HK-2 (cell line): Measurements from ENCODE around the gene TFDP1.
"Not testable (repeated sequence)": the region's sequence is repeated elsewhere in the genome, so short reads cannot be mapped to it uniquely, and the experiment has no call there.

Experiments
- DNase-seq: peaks from one replicate; pipeline ENCODE4 v3.0.0-alpha.2; 2018; ENCODE audit not compliant: unreplicated experiment

Gene TFDP1

GRCh38 chr13:113567681-113568080, 16.9 kb upstream of the TFDP1 start:
- no peak for DNase-seq

- DNase-seq: no peak
Observed at GRCh38 chr13:113573065-113573464, 11.5 kb upstream of the TFDP1 start.

DNA sequence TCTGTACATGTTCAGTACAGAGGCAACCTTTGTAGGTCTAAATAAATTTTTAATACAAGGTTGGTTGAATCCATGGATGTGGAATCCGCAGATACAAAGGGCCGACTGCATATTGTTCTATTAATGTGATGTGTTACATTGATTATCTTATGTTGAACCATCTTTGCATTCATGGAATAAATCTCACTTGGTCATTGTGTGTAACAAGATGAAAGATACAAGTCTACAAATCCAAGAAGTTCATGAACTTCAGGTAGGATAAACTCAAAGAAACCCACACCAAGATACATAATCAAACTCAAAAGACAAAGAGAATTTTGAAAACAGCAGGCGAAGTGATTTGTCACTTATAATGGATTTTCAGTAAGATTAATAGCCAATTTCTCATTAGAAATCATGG, 8.0 kb upstream of the TFDP1 start:
- DNase-seq: no peak

DNA sequence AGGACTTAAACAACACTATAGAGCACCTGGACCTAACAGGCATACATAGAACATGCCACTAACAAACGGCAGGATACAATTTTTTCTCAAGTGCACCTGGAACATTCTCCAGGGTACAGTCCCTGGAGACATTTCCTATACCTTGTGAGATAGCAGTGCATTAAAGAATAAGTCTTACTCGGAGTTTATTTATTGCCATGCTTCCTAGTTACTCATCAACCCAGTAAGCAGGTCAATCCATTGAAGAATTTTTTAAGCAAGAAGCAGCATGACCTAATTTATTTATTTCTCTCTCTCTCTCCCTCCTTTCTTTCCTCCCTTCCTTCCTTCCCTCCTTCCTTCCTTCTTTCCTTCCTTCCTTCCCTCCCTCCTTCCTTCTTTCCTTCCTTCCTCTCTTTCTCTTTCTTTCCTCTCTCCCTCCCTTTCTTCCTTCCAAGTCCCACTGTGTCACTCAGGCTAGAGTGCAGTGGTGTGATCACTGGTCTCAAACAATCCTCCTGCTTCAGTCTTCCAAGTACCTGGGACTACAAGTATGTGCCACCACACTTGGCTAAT, 6.6 kb upstream of the TFDP1 start:
- DNase-seq: no peak

- no peak for DNase-seq
Observed at GRCh38 chr13:113579686-113580085, 4.9 kb upstream of the TFDP1 start.

DNA sequence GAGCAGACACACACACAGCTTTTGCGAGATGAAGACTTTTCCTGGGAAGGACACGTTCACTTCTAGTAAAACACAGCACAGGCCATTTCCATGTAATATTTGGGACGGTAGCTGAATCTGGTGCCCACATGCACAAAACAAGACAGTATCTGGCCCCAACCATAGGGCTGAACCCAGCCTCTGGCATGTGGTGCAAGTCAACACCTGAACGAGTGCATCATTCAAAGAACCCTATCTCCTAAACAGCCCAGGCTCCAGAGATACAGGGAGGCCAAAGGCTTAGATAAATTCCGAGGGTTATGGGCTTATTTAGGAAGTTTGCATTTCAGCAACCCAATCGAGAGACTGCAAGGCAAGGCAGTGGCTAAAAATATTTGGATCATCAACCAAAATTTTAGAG, 2.7 kb upstream of the TFDP1 start:
- no peak for DNase-seq

DNA sequence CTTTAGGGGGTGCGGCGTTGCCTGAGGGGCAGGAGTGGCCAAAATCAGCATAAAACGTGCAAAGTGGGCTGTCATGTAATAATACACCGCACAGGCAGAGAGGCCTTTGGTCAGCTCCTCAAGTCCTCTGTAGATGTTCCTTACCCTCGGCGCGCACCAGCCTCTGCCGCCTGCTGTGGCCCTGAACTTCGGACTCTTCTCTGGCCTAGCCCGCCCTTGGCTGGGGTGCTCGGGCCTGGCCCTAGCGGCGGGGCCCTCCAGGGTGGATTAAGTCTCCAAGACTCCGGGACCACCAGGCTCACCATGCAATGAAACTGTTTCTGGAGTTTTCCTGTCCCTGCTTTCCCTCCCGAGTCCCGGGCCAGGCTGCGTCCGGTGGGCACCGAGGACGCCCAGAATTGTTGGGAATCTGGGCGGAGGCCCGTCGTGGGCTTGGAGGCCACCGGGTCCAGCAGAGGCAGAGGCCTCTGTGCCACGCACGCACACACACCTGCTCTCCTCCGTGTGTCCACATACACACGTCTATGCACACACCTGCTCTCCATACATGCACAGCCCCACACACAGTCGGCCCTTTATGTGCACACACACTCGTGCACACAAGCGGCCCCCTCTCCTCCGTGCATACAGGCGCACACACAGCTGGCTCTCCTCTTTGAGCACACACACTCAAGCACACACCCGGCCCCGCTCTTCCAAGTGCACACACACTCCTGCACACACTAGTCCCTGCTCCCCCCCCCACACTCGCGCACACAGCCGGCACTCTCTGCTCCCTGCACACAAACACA, 1.5 kb upstream of the TFDP1 start:
- DNase-seq: no peak

GRCh38 chr13:113584870-113585671, 518 bp downstream of the TFDP1 start:
- DNase-seq: peak; percentile 21

DNA sequence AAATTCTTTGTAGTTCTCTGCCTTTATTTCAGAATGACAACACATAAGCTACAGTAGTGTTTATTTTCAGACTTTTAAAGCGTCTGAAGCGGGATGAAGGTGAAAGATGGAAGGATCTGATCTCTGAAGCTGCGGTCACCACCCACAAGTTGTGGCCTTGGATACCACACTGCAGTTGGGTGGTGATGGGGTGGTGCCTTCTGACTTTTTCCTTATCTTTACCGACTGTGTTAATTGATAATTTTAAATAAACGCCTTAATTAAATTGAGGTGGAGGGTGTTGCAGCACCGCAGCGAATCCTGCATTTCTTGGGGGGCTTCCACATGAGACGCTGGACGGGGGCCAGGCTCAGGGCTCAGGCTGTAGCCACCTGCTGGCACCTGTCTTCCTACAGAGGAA, 1.3 kb downstream of the TFDP1 start:
- no peak for DNase-seq

GRCh38 chr13:113586661-113587479, 2.3 kb downstream of the TFDP1 start:
- no peak for DNase-seq

DNA sequence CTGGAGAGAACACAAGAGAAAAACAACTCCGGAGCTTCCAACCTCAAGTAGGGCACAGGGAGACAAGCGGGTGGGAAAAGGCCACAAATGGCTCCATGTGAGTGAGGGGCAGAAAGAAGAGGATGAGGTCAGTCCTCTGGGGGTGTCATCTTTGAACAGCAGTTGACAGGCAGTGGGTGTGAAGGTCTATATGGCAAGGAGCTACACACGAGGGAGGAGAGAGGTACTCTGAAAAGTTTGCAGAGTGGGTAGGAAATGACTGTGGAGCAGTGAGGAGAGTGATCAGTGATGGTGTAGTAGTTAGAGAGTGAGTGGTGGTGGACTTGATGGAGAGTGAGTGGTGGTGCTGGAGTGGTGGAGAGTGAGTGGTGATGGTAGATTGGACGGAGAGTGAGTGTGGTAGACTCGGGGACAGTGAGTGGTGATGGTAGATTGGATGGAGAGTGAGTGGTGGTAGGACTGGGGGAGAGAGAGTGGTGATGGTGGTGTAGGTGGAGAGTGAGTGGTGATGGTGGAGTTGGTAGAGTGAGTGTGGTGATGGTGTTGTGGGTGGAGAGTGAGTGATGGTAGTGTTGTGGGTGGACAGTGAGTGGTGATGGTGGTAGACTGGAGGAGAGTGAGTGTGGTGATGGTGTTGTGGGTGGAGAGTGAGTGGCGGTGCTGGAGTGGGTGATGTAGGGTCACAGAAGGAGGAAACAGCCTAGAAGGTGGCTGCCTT, 4.0 kb downstream of the TFDP1 start:
- DNase-seq: no peak

DNA sequence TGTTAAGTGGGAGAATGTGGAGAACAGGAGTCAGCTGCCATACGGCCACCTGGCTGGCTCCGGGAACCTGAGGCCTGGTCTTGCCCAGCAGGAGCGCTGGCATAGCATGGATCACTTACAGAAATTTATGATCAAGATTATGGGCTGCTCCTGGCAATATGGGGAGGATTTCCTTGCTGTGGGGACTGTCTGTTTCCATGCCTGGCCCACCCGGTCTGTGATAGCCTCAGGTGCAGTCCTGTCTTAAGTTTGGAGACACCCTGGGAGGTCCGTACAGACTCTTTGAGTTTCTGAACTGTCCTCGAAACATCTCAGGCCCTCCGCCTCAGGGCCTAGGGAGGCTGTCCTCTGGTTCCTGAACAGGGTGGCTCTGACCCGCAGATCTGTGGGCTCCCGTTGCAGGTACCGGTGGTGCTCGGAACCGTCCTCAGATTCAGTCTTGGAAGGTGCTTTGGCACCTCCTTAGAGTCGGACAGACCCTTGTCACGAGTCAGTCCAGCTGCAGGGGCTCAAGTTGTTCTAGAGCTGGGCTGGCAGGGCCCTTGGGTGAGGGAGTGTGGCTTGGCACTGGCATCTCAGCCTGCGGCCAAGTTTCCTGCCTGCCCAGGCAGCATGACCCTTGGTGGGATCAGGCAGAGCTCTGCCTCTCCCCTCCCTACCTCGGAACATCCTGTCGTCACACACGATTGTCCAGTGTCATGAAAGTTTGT, 4.9 kb downstream of the TFDP1 start:
- DNase-seq: no peak

DNA sequence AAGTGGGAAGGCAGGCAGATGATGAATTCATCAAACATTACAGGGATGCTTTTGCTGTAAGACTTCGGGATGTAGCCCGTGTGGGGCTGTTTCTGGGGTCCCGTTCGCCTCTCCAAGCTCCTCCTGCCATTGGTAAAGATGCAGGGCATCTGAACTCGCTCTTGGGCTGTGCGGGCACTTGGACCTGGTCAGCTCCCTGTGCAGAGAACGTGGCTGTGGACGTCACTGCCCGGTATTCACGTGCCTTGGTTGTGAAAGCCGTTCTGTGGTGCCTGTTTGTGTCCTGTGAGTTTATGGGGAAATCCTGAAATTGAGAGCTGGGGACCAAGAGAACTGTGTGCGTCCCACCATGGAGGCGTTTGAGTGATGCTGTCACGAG, 5.4 kb downstream of the TFDP1 start:
- DNase-seq: no peak

DNA sequence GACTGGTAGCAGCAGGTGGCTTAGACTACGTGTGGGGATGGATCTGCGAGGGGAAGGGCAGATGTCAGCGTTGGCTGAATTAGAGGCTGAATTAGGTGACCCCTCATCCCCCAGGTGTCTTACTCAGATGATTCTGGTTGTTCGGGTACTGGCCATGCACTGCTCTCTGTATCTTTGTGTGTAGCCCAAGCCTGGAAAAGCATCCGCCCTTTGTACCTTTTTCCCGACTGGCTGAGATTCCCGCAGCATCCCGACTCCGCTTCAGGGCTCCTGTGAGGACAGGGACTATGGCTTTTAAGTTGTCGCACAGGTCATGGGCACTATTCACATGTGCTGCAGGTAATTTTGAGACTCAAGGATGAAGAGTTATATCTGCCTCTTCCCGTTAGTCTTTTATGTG, 7.2 kb downstream of the TFDP1 start:
- DNase-seq: no peak

DNA sequence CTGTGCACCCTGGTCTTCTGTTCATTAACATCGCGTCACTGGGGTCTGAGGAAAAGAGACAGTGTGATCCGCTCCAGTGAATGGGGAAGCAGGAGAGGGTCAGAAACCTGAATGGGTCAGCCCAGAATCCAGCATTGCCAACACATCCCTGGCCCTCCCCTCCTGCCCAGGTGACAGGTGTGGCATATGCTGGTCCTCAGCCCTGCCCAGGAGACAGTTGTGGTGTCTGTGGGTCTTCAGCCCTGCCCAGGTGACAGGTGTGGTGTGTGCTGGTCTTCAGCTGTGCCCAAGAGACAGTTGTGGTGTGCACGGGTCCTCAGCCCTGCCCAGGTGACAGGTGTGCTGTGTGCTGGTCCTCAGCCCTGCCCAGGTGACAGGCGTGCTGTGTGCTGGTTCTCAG, 8.0 kb downstream of the TFDP1 start:
- no peak for DNase-seq

- DNase-seq: not testable (repeated sequence)
Observed at GRCh38 chr13:113594066-113594821, 9.7 kb downstream of the TFDP1 start.

DNA sequence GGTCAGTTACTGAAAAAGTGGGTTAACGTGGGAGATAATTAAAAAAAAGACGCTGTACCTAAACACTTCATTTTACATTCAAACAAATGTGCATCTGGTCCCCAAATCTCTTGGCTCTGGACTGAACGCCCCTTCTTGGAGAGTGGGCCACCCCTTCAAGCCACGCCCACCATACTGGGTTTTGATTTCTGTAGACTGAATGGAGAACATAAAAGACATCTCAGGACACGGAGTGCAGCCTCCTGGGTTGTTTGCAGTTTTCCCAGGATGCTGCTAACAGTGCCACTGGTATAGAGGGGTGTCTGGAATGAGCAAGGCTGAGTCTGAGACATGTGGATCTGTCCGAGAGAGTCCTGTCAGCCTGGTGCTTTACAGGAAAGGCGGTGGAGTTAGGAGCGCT, 10.6 kb downstream of the TFDP1 start:
- no peak for DNase-seq

DNA sequence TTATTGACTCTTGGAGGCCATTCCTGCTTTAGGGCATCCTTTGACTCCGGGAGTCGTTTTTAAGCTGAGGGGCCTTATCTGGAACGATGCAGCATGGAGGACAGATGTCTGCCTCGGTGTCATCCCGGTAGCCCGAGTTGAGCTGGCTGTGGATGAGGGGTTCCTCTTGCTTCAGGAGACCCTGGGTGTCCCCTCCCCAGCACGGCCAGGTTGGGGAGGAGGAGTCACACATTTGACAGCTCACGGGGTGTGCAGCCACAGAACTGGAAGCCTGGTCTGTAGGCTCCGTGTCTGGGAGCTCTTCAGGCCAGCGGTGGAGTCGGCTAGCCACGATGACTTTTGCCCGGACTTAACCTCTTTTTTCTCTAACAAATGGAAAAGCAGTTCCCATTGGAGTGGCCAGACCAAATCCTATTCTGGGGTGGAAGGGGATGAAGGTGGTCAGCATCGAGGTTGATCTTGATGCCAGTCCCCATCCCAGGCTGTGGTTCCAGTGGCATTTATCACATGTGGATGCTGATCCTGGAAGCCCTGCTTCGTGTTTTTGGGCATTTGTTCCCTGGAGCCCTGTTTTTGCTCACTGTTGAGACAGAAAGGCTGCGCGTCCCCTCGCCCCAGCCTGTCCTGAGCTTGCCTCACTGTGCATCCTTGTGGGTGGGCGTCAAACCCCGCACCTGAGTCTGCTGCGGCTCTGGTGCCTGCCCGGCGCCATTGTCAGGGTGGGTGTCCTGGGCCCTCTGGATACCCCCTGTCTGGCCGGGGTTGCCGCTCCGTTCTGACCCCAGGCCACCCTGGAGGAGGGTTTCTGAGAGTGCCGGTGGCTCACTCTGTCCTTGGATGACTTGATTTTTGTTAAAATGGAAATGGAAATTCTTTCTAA, 12.0 kb downstream of the TFDP1 start:
- no peak for DNase-seq
